Placental epithelial cell (primary cell): ENCODE data around the gene HES2. TPM values are rescaled to one million over a fixed set of nuclear protein-coding genes. Genes with fewer than 3 reads are reported as not detected.

ENCODE experiments used
- small RNA-seq: library from RNA; depleted of rRNA; stranded (forward); fragments of <200 nt; gene quantifications from one replicate; pipeline ENCODE3, GENCODE V24; 2012
- total RNA-seq: library from RNA; depleted of rRNA; stranded (reverse); fragments of >200 nt; gene quantifications from 2 replicates; pipeline ENCODE4 v1.2.3, GENCODE V29; 2012

The HES2 gene, protein sequence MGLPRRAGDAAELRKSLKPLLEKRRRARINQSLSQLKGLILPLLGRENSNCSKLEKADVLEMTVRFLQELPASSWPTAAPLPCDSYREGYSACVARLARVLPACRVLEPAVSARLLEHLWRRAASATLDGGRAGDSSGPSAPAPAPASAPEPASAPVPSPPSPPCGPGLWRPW
- total RNA-seq = 4.3 and 9.0 TPM in 2 replicates

GRCh38 chr1:6419804-6420453 lies at the start of gene HES2:
Gene HES2, minus strand, starts transcription at chr1:6419919. Its CDS starts 99 bp downstream, at chr1:6419820.

DNA sequence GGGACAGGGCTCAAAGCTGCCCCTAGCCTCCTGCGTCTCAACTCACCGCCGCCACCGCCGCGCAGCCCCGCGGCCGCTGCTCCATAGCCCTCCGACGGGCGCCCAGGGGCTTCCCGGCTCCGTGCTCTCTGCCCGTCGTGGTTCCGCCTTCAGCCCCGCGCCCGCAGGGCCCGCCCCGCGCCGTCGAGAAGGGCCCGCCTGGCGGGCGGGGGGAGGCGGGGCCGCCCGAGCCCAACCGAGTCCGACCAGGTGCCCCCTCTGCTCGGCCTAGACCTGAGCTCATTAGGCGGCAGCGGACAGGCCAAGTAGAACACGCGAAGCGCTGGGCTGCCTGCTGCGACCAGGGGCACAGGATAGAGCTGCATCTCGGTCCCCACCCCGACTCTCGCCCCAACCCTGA lies 46.3 kb upstream of the HES2 start, which contains the start of gene TNFRSF25:
Gene TNFRSF25 (minus strand): TSS at position 151 of the 400 bp plus-strand sequence. CDS start 66 bp downstream, at position 85.

GRCh38 chr1:6424619-6425593 lies 5.2 kb upstream of the HES2 start, which contains the start of gene ESPN:
Gene ESPN, plus strand, starts transcription at chr1:6424776. Its CDS starts 180 bp downstream, at chr1:6424956.

DNA sequence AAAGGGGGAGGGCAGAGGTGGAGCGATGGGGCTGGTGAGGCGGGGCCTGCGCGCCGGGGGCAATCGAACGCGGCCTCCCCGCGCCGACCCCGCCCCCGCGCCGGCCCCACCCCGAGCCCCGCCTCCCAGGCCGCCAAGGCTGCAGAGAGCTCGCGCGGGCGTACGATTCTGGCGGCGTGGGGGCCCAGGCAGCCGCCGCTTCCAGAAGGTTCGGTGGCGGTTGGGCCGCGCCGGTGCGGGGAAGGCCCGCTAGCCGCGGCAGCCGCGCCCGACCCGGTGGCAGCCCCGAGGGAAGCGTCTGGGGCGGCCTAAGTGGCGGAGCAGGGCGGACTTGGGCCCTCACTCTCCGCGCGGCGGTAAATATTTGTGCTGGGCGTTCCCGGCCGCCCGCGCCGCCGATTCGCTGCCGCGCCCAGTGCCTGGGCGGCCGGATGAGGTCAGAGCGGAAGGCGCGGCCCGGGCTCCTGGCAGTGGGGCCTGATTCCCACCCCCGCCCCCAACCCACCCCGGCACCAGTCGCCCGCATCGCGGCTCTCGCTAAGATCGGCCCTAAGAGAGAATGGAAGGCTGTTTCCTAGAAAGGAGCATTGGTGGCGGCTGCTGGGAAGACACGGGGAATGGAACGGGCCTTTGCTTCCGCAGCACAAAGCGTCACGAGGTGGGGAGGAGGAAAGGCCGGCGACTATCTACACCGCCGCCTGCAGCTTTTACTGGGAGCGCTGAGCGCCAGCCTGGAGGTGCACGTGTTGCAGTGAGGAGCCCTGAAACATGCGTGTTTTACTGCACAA lies 26.1 kb downstream of the HES2 start, which contains the start of gene ACOT7:
Gene ACOT7 (minus strand): TSS at position 368 of the 788 bp plus-strand sequence. CDS start 368 bp downstream, outside the sequence.

Small RNAs within 50 kb of the gene (small RNA-seq; reads per million reads assigned to genes)
- not detected for gene MIR4252

Other genes starting within 250 kb of the HES2 start
- gene CHD5, start 239.6 kb downstream of the HES2 start, total RNA-seq = under 0.01 TPM in 1 of 2 replicates, not detected in the other
- 66.9 and 120 TPM in 2 replicates for gene RPL22, start 220.3 kb downstream of the HES2 start, total RNA-seq
- 13.6 and 26.7 TPM in 2 replicates for gene RNF207, start 213.8 kb downstream of the HES2 start, total RNA-seq
- 29.1 and 57.9 TPM in 2 replicates for gene ICMT, start 184.0 kb downstream of the HES2 start, total RNA-seq
- gene HES3, start 175.7 kb downstream of the HES2 start, total RNA-seq = not detected in 2 replicates
- 0.87 and 2.0 TPM in 2 replicates for gene GPR153, start 158.8 kb downstream of the HES2 start, total RNA-seq
- gene ACOT7, start 26.2 kb downstream of the HES2 start, total RNA-seq = 10.6 and 42.9 TPM in 2 replicates
- under 0.01 TPM in 1 of 2 replicates, not detected in the other for gene ESPN, start 4.9 kb upstream of the HES2 start, total RNA-seq
- gene TNFRSF25, start 46.3 kb upstream of the HES2 start, total RNA-seq = 2.9 and 13.3 TPM in 2 replicates
- gene PLEKHG5, start 71.7 kb upstream of the HES2 start, total RNA-seq = 14.2 and 22.8 TPM in 2 replicates
- gene NOL9, start 134.6 kb upstream of the HES2 start, total RNA-seq = 21.6 and 31.7 TPM in 2 replicates
- gene TAS1R1, start 135.4 kb upstream of the HES2 start, total RNA-seq = under 0.01 TPM in 1 of 2 replicates, not detected in the other
- gene ZBTB48, start 160.1 kb upstream of the HES2 start, total RNA-seq = 20.3 and 20.8 TPM in 2 replicates
- 34.2 and 41.5 TPM in 2 replicates for gene KLHL21, start 182.9 kb upstream of the HES2 start, total RNA-seq
- gene PHF13, start 193.8 kb upstream of the HES2 start, total RNA-seq = 19.3 and 23.6 TPM in 2 replicates
- 11.8 and 18.5 TPM in 2 replicates for gene THAP3, start 204.9 kb upstream of the HES2 start, total RNA-seq